Stimulated activated CD8-positive, alpha-beta memory T cell treated with anti-CD3 and anti-CD28 coated beads, Interleukin-2, amount 100 ng/mL, for 1 hour (primary cell): Measurements from ENCODE around the gene MBD5.

ENCODE experiments used
- DNase-seq, 2 donors: peaks; one replicate each; pipeline ENCODE4 v3.0.0-alpha.2; 2020; ENCODE audit warnings: low read depth in 2 of 2

The MBD5 gene

GRCh38 chr2:148022882-148023281, 2.0 kb downstream of the MBD5 start:
- DNase-seq = no peak

GRCh38 chr2:148023861-148024260, 3.0 kb downstream of the MBD5 start:
- no peak for DNase-seq

- DNase-seq = no peak
Observed at GRCh38 chr2:148026573-148026972, 5.7 kb downstream of the MBD5 start.

- no peak for DNase-seq
Observed at GRCh38 chr2:148027822-148028221, 6.9 kb downstream of the MBD5 start.

GRCh38 chr2:148028781-148029180, 7.9 kb downstream of the MBD5 start:
- no peak for DNase-seq

- no peak for DNase-seq
Observed at GRCh38 chr2:148031152-148031551, 10.3 kb downstream of the MBD5 start.

- no peak for DNase-seq
Observed at GRCh38 chr2:148032215-148032614, 11.3 kb downstream of the MBD5 start.

GRCh38 chr2:148039783-148040182, 18.9 kb downstream of the MBD5 start:
- no peak for DNase-seq

GRCh38 chr2:148042219-148042618, 21.3 kb downstream of the MBD5 start:
- no peak for DNase-seq

GRCh38 chr2:148044322-148044721, 23.4 kb downstream of the MBD5 start:
- no peak for DNase-seq

GRCh38 chr2:148046802-148047201, 25.9 kb downstream of the MBD5 start:
- no peak for DNase-seq

- no peak for DNase-seq
Observed at GRCh38 chr2:148048475-148049221, 27.8 kb downstream of the MBD5 start.

- no peak for DNase-seq
Observed at GRCh38 chr2:148049284-148049683, 28.4 kb downstream of the MBD5 start.

GRCh38 chr2:148052687-148053086, 31.8 kb downstream of the MBD5 start:
- no peak for DNase-seq

- no peak for DNase-seq
Observed at GRCh38 chr2:148058641-148059040, 37.8 kb downstream of the MBD5 start.

GRCh38 chr2:148063633-148064032, 42.7 kb downstream of the MBD5 start:
- no peak for DNase-seq

GRCh38 chr2:148065936-148066335, 45.0 kb downstream of the MBD5 start:
- no peak for DNase-seq

GRCh38 chr2:148067801-148068200, 46.9 kb downstream of the MBD5 start:
- no peak for DNase-seq

- no peak for DNase-seq
Observed at GRCh38 chr2:148071351-148071750, 50.5 kb downstream of the MBD5 start.

GRCh38 chr2:148096012-148096411, 75.1 kb downstream of the MBD5 start:
- DNase-seq = no peak

GRCh38 chr2:148102641-148103040, 81.8 kb downstream of the MBD5 start:
- DNase-seq = no peak

- DNase-seq = no peak
Observed at GRCh38 chr2:148103946-148104345, 83.1 kb downstream of the MBD5 start.

- no peak for DNase-seq
Observed at GRCh38 chr2:148106331-148106730, 85.4 kb downstream of the MBD5 start.

GRCh38 chr2:148108385-148108784, 87.5 kb downstream of the MBD5 start:
- DNase-seq = no peak
